GM03348 (cell line): ENCODE data around the gene ANKH.
"Not testable (repeated sequence)": the region's sequence is repeated elsewhere in the genome, so short reads cannot be mapped to it uniquely, and the experiment has no call there.

Source experiments
- DNase-seq: peaks from one replicate; pipeline ENCODE4 v3.0.0; 2012; ENCODE audit warnings: low spot score

ANKH gene

DNA sequence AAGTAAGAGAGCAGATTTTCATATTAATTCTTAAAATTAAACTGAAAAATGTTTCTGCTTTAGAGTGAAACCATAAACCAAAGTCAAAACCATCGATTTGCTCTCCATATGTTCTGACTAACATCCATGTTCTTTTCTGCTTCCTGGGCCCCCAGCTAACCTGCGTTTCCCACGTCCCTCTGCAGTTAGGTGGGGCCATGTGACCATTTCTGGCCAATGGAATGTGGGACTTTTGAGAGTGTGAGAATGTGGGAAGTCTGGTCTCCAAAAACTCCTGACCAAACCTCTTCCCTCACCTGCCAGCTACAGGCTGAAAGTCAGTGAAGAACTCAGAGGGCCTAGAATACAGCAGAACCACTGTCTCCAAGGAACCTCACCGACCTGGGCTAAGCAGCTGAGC, 44.9 kb downstream of the ANKH start:
- no peak for DNase-seq

DNA sequence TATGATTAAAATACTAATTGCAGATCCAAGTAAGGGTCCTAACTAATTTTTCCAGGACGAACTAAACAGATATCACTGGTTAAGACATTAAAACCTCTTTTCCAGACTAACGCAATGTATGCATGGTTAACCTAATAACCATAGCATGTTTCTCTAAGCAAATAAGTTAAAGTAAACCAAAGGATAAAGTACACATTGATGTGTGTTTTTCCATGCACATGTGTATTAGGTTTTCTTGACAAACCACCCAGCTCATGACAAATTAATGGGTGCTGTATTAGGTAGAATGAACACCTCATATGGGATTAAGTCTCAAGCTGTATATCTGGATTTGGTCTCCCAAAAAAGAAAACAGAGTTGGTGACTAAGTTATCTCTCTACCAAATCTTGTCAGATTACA, 45.6 kb downstream of the ANKH start:
- DNase-seq, result no peak

DNA sequence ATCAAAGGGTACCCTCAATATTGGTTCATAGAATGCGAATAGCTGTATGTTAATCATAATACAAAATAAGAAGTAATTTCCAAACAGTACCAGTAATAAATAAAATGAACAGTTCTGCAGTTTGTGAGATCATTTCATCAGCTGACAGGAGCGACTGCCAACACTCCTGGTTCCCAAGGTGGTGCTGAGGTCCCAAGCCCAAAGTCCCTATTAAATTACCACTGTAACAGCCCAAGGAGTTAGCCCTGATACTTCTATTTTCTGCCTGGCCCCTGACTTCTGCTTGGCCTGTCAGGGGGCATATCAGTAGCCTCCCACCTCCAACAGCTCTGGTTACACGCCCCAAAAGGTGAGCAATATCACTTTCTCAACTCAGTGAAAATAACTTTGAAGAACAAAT, 47.1 kb downstream of the ANKH start:
- no peak for DNase-seq

DNA sequence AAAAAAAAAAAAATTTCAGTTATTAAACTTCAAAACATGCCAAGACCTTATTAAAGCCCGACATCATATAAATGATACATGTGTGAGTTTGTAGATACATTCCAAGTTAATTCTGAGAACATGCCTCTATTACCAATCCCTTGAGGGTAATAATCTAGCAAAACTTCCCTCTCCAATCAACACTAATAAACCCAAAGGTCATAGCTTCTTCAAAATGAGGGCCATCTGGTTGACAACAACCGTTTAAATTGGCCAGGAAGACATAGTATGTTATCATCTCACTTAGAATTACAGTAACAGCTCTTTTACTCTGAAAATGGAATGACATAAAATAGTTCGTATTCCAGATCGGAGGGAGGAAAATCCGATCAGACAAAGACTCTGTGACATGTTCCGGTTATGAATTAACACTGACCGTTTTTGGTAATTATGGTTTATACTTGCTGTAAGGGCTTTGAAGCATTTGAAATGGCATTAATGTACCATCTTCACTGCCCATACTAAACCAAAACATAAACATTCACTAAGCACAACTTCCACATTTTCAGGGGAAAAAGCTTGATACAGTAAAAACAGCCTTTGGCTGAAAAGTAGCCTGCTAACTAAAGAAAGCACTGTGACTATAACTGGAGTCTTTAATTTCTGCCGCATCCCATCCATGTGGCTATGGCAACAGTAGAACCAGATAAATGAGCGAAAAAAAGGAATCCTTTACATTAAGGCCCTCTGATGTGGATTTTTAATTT, 50.3 kb downstream of the ANKH start:
- DNase-seq, result no peak

DNA sequence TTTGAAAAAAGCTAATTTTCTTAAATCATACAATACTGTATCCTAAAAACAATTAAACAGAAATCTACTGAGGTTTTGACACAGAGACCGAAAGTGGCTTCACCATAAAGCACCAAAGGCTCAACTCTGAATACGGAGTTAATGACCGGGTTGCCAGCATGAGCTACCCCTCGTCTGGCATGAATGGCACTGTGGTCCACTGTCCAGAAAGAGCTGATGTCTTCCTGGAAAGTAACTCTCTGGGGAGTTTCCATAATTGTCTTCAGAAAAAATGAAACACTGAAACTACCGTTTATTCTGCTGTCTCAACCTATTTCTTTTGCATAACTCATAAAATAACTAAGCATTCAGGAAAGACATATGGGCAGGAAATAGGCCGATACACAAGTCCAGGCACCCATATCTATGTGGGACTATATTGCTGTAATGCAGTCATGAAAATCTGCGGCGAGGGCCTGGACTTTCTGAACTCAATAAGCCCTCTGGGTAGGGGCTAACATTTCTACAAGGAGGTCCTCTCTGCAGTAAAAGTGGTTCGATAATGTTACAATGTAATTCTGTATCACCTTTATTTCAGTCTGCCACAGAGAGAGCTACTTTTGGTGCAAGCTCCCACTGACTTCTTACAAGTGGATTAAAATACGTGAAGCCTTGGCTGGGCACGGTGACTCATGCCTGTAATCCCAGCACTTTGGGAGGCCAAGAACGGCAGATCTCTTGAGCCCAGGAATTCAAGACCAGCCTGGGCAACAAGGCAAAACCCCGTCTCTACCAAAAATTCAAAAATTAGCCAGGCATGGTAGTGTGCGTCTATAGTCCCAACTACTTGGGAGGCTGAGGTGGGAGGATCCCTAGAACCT, 52.4 kb downstream of the ANKH start:
- no peak for DNase-seq

DNA sequence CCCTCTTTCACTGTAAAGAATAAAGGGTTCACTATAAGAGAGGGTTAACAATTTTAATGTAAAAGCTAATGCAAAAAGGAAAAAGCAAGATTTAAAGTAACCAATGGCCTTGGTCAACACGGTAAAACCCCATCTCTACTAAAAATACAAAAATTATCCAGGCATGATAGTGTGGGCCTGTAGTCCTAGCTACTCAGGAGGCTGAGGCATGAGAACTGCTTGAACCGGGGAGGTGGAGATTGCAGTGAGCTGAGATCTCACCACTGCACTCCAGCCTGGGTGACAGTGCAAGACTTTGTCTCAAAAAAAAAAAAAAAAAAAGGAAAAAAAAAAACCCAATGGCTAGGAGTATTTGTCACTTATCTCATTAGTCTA, 53.8 kb downstream of the ANKH start:
- not testable (repeated sequence) for DNase-seq

DNA sequence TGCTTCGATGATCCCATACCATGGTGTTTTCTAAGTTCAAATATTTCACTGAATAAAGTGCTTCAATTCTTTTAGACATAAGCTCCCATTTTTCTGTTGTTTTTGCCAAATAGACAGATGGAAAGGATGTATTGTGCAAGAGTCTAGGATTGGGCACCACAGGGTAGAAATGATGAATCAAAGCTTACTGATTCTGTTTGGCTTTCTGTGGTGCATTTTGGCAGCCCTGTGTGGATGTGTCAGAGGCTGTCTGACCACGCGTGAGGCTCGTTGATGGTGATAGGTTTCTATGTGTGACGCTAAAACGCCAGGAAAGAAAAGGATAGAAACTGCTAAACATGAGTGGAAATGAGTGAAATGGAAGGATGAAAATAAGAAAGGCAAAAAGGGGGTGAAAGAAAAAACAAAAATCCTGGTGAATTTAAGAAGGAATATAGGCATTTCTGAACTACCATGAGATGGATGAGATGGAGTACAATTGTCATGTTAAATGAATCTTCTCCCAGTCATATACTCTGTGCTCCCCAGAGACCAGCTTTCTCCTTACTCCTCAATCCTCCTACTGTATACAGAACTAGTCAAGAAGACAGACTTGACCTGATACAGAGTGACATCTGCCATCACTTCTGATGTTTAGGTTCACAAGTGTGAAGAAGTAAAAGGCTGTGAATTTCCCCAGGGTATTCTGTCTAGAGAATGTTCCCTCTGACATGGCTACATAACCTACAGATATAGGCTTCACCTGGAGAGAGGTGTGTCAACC, 54.4 kb downstream of the ANKH start:
- peak; percentile 88 for DNase-seq

DNA sequence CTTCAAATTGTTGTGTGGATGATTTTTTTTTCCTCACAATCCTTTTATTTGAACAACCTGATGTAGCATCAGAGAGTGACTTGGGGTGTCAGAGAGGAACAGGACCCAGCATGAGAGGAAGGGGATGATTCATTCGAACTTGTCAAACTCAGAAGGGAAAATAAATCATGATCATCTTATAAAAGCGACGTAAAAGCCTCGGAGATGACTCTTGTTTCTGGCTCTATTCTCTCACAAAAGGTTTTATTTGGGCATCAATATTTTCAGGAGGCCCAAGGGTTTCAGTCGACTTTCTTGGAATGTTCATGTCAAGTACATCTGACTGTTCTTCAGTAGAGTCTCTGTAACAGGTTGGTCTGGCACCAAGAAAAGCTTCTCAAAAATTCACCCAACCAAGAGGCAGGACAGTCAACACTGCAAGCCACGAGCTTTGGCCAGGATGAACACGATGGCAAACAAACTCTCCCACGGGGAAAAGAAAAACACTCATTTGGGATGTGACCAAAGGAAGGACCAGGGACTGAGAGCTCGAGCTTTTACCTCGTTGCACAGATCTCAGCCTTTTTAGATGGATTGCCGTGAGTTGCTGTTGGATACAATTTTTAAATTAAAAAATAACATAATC, 55.1 kb downstream of the ANKH start:
- peak; percentile 16 for DNase-seq

DNA sequence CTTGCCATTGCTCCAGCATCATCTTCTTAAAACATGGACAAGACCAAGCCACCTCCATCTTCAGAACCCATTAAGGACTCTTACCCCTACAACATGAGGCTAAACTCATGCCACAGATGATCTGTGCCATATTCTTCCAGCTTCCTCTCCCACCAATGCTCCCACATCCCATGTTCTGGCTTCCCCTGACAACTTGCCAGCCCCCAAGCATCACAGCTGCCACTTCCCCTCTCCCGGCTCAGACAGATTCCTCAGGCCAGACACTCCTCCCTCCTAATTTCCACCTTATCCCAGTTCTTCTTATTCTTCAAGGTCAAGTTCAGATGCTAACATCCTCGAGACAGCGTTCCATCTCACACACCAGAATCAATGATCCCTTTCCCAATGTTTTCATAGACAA, 57.8 kb downstream of the ANKH start:
- no peak for DNase-seq

DNA sequence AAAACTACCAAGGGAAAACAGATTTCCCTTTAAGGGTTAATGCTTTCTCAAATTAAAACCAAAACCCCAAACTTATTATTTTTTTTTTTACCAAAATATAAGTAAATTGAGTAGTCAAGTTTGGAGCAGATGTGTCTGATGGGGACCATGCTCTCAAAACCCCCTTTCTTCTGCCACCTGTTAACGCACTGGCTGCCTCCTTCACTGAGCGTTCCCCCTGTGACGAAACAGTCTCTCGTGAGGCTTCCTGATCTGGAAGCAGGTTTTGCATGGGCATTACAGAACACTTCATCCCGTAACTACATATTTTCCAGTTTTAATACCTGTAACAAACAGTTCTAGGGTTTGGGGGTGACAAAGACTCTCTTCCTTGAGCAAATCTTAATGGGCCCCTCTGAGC, 59.4 kb downstream of the ANKH start:
- DNase-seq, result no peak

DNA sequence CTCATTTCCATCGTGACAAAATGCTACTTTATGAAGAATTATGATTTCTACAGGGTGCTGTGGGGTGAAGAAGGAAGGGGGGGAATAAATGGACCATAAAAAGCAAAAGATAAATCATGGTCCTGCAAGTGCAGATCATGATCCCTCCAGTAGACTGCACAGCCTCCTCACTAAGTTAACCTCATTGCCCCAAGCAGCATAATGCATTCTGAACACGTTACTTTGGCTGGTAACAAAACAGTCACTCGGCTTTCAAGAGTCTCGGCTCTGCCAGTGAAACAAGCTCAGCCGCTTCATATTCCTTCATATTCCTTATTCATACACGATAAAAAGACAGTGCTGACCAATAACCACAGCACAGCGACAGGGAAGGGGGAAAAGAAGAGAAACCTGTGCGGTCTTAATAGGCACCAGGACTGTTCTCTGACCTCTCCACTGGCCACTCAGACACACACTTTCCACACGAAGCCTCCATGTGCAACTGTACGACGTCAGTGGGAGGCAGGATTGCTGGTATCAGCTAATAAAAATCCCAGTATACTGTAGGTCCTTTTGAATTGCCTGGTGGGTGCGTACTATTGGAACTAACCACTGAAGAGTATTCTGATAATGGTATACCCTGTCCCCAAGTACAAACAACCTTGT, 60.5 kb downstream of the ANKH start:
- DNase-seq, result no peak

DNA sequence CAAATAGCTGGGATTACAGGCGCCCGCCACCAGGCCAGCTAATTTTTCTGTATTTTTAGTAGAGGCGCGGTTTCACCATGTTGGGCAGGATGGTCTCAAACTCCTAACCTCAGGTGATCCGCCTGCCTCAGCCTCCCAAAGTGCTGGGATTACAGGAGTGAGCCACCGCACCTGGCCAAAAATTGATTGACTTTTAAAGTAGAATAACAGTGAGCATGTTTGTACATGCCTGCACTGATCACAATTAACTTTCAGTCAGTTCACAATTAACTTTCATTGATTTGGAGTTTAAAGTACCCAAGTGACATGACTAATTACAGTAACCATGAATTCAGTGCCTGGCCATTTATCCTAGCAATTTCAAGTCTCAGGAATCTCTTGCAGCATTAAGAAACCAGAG, 61.3 kb downstream of the ANKH start:
- no peak for DNase-seq

DNA sequence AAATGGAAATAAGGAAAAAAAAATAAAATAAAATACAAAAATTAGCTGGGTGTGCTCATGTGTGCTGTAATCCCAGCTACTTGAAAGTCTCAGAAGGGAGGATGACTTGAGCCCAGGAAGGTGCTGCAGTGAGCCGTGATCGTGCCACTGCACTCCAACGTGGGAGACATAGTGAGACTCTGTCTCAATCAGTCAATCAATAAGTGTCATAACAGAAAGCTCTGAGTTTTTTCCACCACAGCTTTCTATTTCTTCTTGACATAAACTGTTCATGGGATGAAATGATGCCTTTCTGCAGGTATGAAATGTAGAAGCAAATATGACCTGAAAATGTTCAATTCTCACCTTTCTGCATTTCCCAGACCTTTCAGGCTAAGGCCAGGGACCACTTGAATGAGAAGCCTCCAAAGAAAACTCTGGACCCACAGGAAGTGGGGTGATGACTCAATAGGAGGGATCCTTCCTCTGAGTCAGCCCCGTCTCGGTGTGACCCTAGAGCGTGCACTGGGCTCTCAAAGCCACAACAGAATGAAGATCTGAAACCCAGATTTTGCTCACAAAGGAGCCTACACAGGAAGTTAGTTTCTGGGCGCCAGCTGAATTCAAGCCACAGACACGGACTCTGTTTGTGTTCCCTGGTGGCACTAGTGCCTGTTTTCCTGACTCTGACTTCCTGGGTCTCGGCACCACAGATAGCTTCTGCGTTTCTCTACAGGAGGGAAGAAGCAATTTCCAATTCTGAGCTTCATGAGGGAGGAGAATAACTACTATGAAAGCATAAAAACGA, 62.0 kb downstream of the ANKH start:
- peak; percentile 87 for DNase-seq

DNA sequence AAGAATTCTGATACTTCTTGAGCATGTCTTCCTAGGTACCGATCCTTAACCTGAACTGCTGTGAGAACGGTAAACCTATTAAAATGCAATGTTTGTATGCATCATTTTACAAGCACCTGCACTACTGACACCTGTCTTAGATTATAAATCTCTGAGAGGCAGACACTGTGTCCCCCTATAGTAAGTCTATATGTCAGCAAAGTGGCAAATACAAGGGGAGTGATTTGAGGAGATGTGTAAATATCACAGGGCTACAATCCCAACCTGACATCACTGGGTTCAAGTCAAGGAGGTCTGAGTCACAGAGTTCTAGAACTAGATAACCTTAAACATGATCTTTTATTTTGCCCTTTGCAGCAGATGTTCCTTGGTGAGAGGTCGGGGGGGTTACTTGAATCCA, 64.1 kb downstream of the ANKH start:
- DNase-seq, result no peak

DNA sequence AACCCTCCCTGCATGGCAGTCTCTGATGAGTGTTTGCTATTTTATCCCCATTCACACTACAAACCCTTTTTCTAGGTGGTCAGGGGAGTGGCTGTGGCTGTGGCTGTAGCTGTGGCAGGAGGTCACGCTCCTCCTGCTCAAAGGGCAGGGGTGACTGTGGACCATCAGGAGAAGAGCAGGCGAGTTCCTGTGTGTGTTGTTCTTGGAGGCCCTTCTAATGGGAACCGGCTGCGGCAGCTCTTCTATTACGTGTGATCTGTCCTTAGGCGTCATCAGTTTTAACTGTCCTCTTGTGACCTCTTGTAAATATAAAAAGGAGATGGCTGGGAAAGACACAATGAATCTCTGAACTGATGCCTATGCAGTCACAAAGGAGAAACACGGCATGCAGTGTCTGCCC, 65.1 kb downstream of the ANKH start:
- DNase-seq, result peak; percentile 66

DNA sequence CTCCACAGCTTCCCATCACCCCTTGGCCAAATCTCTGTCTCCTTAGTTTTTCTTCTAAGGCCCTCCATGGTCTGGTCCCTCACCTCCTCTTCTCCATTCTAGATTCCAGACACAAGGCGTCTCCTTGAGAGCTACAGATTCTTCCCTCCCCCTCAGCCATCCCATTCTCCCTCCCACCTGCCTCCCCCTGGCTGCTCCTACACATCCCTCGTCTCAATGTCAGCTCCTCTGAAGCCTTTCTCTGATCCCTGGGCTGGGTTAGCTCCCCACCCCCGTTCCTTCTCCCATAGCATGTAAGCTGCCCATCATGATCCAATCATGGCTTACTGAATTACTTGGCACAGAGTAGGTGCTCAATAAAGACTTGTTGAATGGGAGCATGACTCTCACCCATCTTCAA, 69.0 kb downstream of the ANKH start:
- no peak for DNase-seq

DNA sequence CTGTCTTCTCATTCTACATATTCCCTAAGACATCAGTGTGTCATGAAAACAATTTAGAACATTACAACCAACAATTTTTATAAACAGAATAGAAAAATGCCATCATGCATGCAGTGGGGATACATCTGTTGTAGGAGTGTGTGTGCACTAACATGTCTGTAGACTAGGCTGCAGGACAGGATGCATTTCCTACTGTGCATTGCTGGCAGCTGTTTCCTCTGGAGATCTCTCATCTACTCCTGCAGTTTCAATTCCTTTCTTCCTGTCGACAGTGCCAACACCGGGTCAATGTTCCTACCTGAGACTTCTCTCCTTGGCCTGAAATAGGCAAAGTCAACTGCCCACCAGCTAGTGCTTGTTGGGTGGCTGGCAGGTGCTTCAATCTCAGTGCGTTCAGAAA, 69.8 kb downstream of the ANKH start:
- DNase-seq, result no peak

DNA sequence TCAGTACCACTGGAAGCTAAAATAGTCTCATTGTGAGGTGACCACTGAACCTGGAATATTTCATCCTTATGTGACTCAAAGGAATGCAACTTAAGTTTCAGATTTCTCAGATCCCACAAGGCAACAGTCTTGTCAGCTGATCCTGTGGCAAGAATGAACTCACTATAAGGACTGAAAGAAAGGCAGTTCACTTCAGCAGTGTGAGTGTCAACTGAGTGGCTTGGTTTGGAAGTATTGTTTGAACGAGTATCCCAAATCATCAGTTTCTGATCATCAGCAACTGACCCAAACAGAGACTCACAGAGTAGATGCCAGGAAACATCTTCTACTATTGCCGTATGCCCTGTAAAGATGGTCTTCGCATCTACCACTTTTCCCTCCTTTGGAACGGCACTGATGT, 74.2 kb downstream of the ANKH start:
- not testable (repeated sequence) for DNase-seq

DNA sequence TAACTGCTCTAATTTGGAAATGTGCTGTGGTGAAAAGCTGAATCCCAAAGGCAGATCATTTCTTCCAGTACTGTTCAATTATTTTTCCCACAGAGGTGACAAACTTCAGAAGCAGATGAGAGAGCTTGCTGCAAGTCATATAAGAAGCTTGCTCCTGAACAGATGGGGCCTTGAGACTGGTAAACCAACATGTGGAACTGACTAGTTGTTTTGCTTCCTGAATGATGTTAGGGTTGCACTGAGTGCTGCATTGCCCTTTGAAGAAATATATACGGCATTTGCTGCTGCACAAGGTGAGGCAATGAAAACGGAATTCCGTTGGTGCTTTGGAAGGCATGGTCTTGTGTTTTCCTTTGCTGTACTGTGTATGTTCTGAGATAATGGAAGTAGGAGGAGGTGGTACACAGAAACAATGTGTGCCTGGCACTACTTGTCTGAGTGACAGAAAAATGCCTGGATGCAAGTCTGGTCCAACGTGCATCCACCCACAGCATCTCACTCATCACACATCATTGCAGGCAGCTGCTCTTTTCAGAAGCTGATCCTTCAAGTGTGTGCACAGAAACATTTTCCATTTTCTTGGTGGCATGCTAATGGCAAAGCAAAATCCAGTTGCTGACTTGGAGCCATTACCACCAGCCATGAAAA, 76.9 kb downstream of the ANKH start:
- no peak for DNase-seq

DNA sequence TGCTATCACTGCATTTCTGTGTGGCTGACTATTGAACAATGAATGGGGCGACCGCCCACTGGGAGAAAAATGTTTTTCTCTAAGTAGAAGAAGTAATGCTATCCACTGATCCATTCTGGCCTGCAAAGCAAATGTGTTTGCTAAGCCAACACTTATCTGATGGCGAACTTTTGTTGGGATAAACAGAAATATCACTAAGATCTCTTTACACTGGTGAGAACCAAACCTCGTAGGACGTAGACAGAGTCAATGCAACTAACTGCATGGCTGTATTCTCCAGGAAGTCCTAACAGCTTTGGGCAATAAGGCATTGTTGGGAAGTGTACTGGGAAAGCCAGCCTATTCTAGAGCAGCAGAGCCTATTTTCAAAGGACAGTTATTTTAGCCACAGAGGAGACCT, 77.7 kb downstream of the ANKH start:
- no peak for DNase-seq

DNA sequence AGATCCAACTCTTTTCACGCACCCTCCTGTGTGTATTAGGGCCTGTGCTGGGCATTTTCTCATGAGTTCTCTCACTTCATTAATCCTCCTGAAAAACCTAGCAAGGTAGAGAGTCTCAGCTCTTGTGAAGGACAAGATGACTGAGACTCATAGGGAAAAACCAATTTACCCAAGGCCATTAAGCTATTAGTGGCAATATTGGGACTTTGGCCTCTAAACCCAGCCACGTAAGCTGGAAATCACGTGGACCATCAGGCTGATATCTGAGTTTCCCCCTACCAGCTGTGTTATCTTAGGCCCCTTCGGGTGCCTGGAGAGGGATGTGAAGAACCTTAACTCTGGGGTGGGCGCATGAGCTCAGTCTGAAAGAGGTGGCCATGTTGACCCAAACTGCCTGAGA, 80.7 kb downstream of the ANKH start:
- DNase-seq, result no peak
